ENCODE results near the gene EPRS1.
"Not testable (repeated sequence)": the region's sequence is repeated elsewhere in the genome, so short reads cannot be mapped to it uniquely, and the experiment has no call there.

The EPRS1 gene

DNA sequence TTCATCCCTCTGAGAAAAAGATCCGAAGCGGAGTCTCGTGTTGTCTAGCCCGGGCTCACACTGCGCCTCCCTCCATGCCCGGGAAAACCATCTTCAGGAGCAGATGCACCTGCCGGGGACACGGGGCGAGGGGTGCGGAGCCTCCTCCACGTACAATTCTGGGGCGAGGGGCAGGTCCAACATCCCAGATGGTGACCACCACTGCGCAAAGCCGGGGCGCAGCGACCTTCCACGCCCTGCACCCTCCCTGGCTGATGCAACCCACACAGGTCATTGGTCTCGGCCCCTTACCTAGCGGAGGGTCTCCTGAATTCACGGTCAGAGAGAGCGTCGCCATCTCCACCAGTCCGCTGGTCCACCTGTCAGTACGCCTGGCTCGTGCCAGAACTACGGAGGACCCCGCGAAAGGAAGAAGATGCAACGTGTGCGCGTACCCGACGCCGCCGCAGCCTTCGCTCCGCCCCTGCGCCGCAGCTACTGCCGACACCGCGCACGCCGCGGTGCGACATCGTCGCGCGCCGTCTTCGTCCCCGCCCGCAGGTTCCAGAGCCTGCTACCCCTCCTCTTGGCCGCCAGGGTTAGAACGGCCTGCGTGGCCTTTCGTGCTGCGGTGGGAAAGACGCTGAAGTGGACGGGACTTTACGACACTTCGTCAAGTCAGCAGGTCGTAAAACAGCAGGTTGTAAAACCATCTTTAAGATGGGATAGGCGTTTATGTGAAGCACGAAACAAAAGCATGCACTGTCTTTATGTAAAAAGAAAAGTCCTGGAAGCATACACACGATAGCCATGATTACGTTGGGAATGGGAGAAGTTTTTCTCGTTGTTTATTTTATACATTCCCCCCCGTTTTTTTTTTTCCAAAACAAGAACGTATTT, at the start of gene EPRS1:
Gene EPRS1 (minus strand): TSS at position 454 of the 879 bp plus-strand sequence. CDS start 117 bp downstream, at position 337.
- peak; percentile 94 for DNase-seq

- no peak for DNase-seq
These were observed 48.0 kb upstream of the EPRS1 start, which contains the start of gene IARS2 for GRCh38 chr1:220094016-220094911. Gene IARS2, plus strand, starts transcription at chr1:220094132. Its CDS starts 85 bp downstream, at chr1:220094217.

DNA sequence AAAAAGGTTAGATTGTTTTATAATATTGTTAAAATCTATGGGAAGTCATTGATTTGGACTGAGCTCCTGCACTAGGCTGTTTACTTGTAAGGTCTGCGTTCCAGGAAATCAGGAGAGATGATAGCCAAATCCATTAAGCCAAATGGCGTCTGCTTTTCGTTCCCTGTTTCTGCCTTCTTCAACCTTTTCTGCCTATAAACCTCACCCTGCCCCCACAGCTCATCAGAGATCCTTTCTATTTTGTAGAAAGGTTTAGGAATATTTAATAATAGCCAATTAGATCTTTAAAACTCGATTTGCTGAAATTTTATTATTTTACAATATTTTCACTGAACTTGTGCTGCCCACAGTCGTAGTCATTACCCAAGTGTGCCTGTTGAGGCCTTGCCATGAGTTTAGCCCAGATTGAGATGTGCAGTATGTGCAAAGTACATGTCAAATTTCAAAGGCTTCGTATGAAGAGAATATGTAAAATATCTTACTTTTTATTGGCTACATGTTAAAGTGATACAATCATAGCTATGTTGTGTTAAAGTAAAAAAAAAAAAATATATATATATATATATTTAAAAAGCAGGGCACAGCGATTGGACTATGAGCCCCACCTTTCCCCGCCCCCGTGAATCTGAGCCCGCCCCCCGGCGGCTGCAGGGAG, 47.2 kb upstream of the EPRS1 start:
- DNase-seq: peak; percentile 77

- DNase-seq: no peak
These were observed 46.4 kb upstream of the EPRS1 start for GRCh38 chr1:220092694-220093093.

DNA sequence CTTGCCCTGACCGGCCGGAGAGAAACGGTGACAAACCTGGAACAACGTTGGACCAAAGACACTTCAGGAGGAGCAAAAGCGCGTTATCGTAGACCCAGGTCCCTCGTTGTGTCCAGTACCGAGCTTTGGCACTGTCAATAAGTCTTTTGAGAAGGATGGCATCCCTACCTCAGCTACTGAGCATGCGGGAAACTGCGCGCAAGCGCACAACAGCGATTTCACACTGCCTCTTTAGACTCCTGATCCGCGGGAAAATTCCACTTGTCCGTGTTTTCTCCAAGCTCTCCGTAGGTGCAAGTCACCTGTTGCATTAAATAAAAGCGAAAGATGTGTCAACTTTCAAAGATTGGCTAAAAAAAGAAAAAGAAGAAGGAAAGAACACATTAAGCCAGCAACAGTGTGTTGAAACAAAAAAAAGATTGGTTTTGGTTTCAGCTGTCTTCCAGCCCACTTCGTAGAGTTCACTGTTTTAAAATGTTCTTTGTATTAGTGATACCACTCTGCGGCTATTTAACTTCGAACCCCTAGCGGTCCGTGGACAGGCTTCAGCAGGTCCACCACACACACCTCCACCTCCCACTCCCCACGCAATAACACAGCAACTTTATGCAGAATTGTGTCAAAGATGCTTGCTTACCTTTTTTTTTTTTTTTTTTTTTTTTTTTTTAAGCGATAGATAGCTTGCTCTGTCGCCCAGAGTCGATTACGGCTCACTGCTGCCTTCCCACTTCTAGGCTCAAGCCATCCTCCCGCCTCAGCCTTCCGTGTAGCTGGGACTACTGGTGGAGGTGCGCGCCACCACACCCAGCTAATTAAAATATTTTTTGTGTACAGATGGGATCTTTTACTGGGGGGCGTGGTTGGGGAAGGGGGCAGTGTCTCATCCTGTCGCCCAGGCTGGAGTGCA, 43.6 kb upstream of the EPRS1 start, which contains the start of gene BPNT1:
Gene BPNT1 (minus strand): TSS at position 139 of the 907 bp plus-strand sequence. CDS start 9,942 bp downstream, outside the sequence.
- DNase-seq: peak; percentile 87

DNA sequence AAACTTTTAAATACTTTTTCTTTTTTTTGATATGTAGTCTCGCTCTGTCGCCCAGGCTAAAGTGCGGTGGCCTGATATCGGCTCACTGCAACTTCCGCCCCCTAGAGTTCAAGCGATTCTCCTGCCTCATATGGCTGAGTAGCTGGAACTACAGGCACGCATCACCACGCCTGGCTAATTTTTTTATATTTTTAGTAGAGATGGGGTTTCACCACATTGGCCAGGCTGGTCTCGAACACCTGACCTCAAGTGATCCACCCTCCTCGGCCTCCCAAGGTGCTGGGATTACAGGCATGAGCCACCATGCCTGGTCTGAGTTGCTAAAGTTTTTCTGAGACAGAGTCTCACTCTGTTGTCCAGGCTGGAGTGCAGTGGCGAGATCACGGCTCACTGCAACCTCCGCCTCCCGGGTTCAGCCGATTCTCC, 40.0 kb upstream of the EPRS1 start:
- not testable (repeated sequence) for DNase-seq

GRCh38 chr1:220084460-220084859, 38.2 kb upstream of the EPRS1 start:
- DNase-seq: no peak

GRCh38 chr1:220077887-220078286, 31.6 kb upstream of the EPRS1 start:
- DNase-seq: no peak

DNA sequence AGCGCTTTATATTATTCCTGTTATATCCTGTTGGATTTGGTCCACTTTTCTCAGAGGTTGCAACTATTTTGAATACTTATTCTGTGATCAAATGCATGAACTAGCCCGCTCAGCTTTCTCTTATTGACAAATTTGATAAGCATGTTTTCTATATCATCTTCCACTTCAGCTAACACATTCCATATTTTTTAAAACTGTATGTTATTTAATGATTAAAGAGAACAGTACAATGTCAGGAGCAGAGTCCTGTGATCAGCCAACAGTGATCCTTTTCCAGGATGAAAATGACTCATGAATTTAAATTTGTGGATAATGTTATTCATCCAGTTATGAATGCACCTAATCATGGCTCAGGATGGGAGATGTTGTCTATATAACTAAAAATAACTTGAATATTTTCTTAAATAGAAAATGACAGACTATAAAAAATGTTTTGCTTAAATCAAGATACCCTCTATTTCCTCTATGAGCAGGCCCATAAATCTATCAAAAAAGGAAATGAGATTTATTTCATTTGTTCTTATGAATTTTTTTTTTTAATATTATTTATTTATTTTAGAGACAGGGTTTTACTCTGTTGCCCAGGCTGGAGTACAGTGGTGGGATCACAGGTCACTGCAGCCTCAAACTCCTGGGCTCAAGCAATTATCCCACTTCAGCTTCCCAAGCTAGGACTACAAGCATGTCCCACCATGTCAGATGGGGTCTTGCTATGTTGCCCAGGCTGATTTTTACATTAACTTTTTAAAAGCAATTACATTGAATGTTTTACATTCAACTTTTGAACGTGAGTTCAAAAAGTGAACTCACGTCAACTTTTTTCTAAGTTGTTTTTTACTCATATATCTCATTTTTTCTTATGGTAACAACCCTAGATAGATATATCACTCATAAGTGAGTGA, 30.8 kb upstream of the EPRS1 start:
- no peak for DNase-seq

- no peak for DNase-seq
These were observed 21.2 kb upstream of the EPRS1 start for GRCh38 chr1:220067269-220068204.

- no peak for DNase-seq
These were observed 16.3 kb upstream of the EPRS1 start for GRCh38 chr1:220062629-220063028.

GRCh38 chr1:220060876-220061275, 14.6 kb upstream of the EPRS1 start:
- no peak for DNase-seq

DNA sequence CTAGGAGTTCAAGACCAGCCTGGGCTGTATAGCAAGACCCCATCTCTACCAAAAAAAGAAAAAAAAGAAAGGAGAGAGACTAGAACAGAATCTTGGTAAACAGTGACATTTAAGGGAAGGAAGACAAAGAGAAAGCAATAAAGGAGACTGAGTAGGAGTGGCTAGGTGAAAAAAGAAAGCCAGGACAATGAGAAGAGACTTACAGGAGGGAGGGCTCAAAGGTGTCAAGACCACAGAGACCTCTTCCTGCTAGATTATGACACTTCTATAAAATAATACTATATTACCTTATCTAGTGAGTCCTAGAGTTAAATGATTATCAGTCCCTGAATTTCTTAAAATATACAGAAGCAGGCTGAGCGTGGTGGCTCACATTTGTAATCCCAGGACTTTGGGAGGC, 10.1 kb upstream of the EPRS1 start:
- no peak for DNase-seq

GRCh38 chr1:220045356-220046051, 801 bp downstream of the EPRS1 start:
- no peak for DNase-seq

DNA sequence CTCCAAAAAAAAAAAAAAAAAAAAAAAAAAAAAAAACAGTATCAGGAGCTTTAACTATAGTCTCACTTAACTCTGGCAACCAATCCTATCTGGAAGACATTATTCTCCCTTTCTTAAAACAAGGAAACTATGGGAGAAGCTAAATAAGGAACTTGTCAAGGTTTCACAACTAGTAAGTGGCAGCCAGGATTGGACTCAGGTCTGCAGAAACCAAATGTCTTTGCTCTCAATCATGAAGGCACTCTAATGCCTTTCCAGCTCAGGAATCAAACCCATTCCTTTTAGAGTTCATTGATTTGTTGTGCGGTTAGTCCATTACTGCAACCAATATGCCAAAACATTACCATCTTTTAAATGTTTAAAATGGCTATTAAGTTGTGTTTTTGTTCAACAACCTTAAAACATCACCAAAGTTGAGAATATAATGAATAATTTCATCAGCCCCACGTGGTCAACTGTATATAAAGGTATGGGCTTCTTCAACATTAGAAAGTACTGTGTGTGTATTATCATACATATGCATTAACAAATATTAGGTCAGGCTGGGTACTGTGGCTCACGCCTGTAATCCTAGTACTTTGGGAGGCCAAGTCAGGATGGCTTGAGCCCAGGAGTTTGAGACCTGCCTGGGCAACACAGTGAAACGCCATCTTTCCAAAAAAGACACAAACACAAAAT, 1.5 kb downstream of the EPRS1 start:
- no peak for DNase-seq

GRCh38 chr1:220043646-220044045, 2.7 kb downstream of the EPRS1 start:
- no peak for DNase-seq

- no peak for DNase-seq
These were observed 6.2 kb downstream of the EPRS1 start for GRCh38 chr1:220040028-220040596.

DNA sequence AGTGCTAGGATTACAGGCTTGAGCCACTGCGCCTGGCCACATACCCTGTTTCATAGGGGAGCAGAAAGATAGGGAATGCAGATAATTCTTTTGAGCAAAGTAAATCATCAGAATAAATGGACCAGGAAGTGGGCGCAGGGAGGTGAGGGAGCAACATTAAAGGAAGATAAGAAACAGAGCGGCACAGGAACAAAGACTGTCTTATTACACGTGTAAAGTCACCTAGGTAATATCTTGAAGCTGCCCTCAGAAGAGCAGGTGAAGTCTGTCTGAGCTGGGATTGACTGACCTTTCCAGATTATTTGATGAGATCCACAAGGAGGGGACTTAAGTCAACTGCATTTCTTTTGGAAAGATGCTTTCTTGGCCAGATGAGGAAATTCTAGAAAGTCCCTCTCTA, 7.7 kb downstream of the EPRS1 start:
- no peak for DNase-seq

All from SHP77 treated with DMSO at 0.1 percent for 48 hours (cell line).